Measurements from ENCODE around the gene TUBGCP6.

DNA sequence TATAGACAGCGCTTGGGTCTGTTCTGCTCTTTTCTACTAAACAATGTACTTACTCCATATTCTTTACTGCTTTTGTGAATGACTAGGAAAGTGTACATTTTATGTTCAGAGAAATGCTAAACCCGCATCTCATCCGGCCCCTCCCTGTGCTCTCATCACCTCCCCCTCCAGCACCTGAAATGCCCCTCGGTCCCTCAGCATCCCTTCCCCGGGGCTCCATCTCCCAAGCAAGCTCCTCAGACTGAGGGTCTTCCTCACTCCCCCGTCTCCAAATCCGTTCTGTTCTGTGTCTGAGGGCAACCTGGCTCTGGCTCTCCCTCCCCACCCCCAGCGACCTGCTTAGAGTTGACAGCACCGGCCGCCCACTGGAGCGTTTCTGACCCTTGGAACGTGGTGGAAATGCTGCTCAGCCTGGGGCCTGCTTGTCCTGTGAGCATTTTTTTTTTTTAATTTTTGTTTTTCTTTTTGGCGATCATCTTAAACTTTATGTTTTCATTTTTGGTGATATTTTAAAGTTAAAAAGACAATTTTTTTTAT lies 42.6 kb downstream of the TUBGCP6 start:
- TF ChIP-seq, protein P1, sequence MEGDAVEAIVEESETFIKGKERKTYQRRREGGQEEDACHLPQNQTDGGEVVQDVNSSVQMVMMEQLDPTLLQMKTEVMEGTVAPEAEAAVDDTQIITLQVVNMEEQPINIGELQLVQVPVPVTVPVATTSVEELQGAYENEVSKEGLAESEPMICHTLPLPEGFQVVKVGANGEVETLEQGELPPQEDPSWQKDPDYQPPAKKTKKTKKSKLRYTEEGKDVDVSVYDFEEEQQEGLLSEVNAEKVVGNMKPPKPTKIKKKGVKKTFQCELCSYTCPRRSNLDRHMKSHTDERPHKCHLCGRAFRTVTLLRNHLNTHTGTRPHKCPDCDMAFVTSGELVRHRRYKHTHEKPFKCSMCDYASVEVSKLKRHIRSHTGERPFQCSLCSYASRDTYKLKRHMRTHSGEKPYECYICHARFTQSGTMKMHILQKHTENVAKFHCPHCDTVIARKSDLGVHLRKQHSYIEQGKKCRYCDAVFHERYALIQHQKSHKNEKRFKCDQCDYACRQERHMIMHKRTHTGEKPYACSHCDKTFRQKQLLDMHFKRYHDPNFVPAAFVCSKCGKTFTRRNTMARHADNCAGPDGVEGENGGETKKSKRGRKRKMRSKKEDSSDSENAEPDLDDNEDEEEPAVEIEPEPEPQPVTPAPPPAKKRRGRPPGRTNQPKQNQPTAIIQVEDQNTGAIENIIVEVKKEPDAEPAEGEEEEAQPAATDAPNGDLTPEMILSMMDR (IDR thresholded peaks at IDR 0.05), result no peak
- TF ChIP-seq POLR2A (IDR thresholded peaks at IDR 0.05), result no peak

All from prostate gland (tissue), 2 donors.